ENCODE measurements around the gene FBLN2.
A peak's percentile ranks its signal among the peaks of the same experiment; 100 is the strongest.

FBLN2 gene

DNA sequence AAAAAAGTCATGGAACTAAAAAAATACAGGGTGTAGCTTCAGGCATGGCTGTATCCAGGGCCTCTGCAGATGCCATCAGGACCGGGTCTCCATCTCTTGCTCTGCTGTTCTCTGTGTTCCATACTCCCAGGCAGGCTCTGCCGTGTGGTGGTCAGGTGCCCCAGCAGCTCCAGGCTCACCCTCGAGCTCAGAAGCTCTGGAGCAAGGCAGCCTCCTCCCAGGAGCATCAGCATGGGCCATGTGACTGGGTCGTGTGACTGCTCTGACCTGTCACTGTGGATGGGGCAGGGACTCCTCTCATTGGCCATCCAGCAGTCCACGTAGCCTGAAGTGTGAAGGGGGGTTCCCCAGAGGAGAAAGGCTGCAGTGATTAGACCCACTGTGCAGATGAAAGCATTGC is 8.5 kb downstream of the FBLN2 start:
- H2BK5ac ChIP-seq (ENCODE audit: low read depth, low read length, poor library complexity, severe bottlenecking), result no peak overlapping the region
- H3K4me3 ChIP-seq (ENCODE audit: insufficient read depth in 1 of 2, low read depth in 1 of 2, low read length in 2 of 2), result no peak overlapping the region
- no peak overlapping the region for H2AFZ ChIP-seq (ENCODE audit: low read depth, low read length)
- H3K14ac ChIP-seq (ENCODE audit: low read length in 2 of 2), result no peak overlapping the region
- H3K9me3 ChIP-seq (ENCODE audit: control insufficient read depth, low read length), result no peaks in the 10 kb centered on the region
- no peak for DNase-seq
- H3K4me1 ChIP-seq (ENCODE audit: control insufficient read depth, insufficient read depth, low read depth, low read length), result peaks cover 2% of the 10 kb centered on the region
- no peak overlapping the region for H4K91ac ChIP-seq (ENCODE audit: low read length)
- H2BK15ac ChIP-seq (ENCODE audit: low read depth, poor library complexity, severe bottlenecking), result no peak overlapping the region
- H3K36me3 ChIP-seq (ENCODE audit: control insufficient read depth in 1 of 2, insufficient read depth in 2 of 2, low read depth in 1 of 2, low read length in 2 of 2), result peaks cover 0 to 16% of the 10 kb centered on the region in 2 experiments
- H3K79me1 ChIP-seq (replicated peaks; ENCODE audit: low read length, poor library complexity, severe bottlenecking), result no peaks in the 10 kb centered on the region
- no peak overlapping the region for H3K27ac ChIP-seq (ENCODE audit: low read length, poor library complexity, severe bottlenecking)
- WGBS, result 72% methylated on average over 5 of the region's 5 CpGs
- peak overlapping the region; percentile 39 for H3K9ac ChIP-seq (ENCODE audit: low read length)
- H4K8ac ChIP-seq (ENCODE audit: low read length), result no peak overlapping the region
- H3K23ac ChIP-seq (ENCODE audit: low read length in 2 of 2), result no peak overlapping the region
- no peak overlapping the region for H2BK120ac ChIP-seq (ENCODE audit: low read depth, low read length)
- no peak overlapping the region for H2AK5ac ChIP-seq (ENCODE audit: low read length, severe bottlenecking)
- H3K4me2 ChIP-seq (ENCODE audit: low read length, poor library complexity, severe bottlenecking), result no peak overlapping the region
- no peak overlapping the region for H3K18ac ChIP-seq (ENCODE audit: low read depth in 1 of 2, low read length in 2 of 2)
- H3K4ac ChIP-seq (ENCODE audit: low read depth in 1 of 2, low read length in 2 of 2), result no peak overlapping the region
- peaks cover 0 to 40% of the 10 kb centered on the region in 2 experiments for H3K27me3 ChIP-seq (ENCODE audit: control insufficient read depth in 1 of 2, insufficient read depth in 1 of 2, low read length in 2 of 2)
- H2BK12ac ChIP-seq (ENCODE audit: low read length in 2 of 2), result no peak overlapping the region

DNA sequence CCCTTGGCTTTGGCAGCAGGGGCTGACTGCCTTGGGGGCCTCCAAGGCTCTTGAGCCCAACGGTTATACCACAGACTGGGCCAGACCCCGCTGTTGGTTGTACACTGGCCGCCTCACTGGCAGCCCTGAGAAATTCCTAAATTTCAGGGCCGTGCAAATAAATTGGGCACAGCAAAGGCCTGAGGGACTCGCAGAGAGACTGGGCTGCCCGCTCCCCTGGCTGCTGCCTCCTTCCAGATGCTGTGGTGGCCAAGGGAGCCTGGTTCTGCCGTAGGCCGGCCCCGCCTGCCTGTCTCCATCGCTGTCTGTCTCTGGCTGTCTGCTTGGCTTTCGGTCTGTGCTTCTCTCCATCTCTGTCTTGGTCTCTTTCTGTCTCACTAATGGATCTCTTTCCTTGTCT is 9.0 kb downstream of the FBLN2 start:
- H2BK5ac ChIP-seq (ENCODE audit: low read depth, low read length, poor library complexity, severe bottlenecking), result no peak overlapping the region

DNA sequence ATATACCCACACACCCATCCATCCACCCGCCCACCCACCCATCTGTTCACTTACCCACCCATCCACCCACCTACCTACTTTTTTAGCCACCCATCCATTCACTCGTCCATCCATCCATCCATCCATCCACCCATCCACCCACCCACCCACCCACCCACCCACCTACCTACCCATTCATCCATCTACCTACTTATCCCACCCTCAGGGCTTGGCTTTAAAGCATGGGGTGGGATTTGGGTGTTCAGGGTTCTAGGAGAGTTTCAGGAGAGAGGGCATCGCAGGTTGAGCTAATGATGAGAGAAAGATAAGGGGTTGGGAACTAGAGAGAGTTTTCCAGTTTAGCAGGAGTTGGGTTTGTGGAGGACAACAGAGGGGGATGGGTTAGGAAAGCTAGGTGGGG is 9.7 kb downstream of the FBLN2 start:
- Histone ChIP-seq H3K18ac (ENCODE audit: low read depth in 1 of 2, low read length in 2 of 2) (no peak overlapping the region), H3K14ac (ENCODE audit: low read length in 2 of 2) (no peak overlapping the region), H2AFZ (ENCODE audit: low read depth, low read length) (no peak overlapping the region), H4K8ac (ENCODE audit: low read length) (no peak overlapping the region), H3K4ac (ENCODE audit: low read depth in 1 of 2, low read length in 2 of 2) (no peak overlapping the region), H3K4me2 (ENCODE audit: low read length, poor library complexity, severe bottlenecking) (no peak overlapping the region), H3K4me3 (ENCODE audit: insufficient read depth in 1 of 2, low read depth in 1 of 2, low read length in 2 of 2) (no peak overlapping the region), H2BK15ac (ENCODE audit: low read depth, poor library complexity, severe bottlenecking) (no peak overlapping the region), H3K27ac (ENCODE audit: low read length, poor library complexity, severe bottlenecking) (no peak overlapping the region), H3K9me3 (ENCODE audit: control insufficient read depth, low read length) (no peaks in the 10 kb centered on the region), H3K79me1 (replicated peaks; ENCODE audit: low read length, poor library complexity, severe bottlenecking) (no peaks in the 10 kb centered on the region), H2BK120ac (ENCODE audit: low read depth, low read length) (no peak overlapping the region), H3K36me3 (ENCODE audit: control insufficient read depth in 1 of 2, insufficient read depth in 2 of 2, low read depth in 1 of 2, low read length in 2 of 2) (peaks cover 0 to 23% of the 10 kb centered on the region in 2 experiments), H4K91ac (ENCODE audit: low read length) (no peak overlapping the region), H2BK5ac (ENCODE audit: low read depth, low read length, poor library complexity, severe bottlenecking) (no peak overlapping the region), H2AK5ac (ENCODE audit: low read length, severe bottlenecking) (no peak overlapping the region), H3K4me1 (ENCODE audit: control insufficient read depth, insufficient read depth, low read depth, low read length) (peaks cover 2% of the 10 kb centered on the region), H3K27me3 (ENCODE audit: control insufficient read depth in 1 of 2, insufficient read depth in 1 of 2, low read length in 2 of 2) (peaks cover 0 to 28% of the 10 kb centered on the region in 2 experiments), H3K23ac (ENCODE audit: low read length in 2 of 2) (no peak overlapping the region), H3K9ac (ENCODE audit: low read length) (no peak overlapping the region), H2BK12ac (ENCODE audit: low read length in 2 of 2) (no peak overlapping the region)
- WGBS, result 73% methylated on average over 1 of the region's 3 CpGs
- no peak for DNase-seq

More for the DNA sequence above, 9.0 kb downstream of the FBLN2 start:
- no peak overlapping the region for H3K23ac ChIP-seq (ENCODE audit: low read length in 2 of 2)
- H2AK5ac ChIP-seq (ENCODE audit: low read length, severe bottlenecking), result no peak overlapping the region
- 92% methylated on average over 11 of the region's 11 CpGs for WGBS
- H3K27me3 ChIP-seq (ENCODE audit: control insufficient read depth in 1 of 2, insufficient read depth in 1 of 2, low read length in 2 of 2), result peaks cover 0 to 35% of the 10 kb centered on the region in 2 experiments
- no peak overlapping the region for H2AFZ ChIP-seq (ENCODE audit: low read depth, low read length)
- H4K8ac ChIP-seq (ENCODE audit: low read length), result no peak overlapping the region
- no peak overlapping the region for H2BK120ac ChIP-seq (ENCODE audit: low read depth, low read length)
- peaks cover 2% of the 10 kb centered on the region for H3K4me1 ChIP-seq (ENCODE audit: control insufficient read depth, insufficient read depth, low read depth, low read length)
- no peak overlapping the region for H3K4ac ChIP-seq (ENCODE audit: low read depth in 1 of 2, low read length in 2 of 2)
- no peak overlapping the region for H4K91ac ChIP-seq (ENCODE audit: low read length)
- peaks cover 0 to 21% of the 10 kb centered on the region in 2 experiments for H3K36me3 ChIP-seq (ENCODE audit: control insufficient read depth in 1 of 2, insufficient read depth in 2 of 2, low read depth in 1 of 2, low read length in 2 of 2)
- H3K14ac ChIP-seq (ENCODE audit: low read length in 2 of 2), result no peak overlapping the region
- no peak overlapping the region for H3K27ac ChIP-seq (ENCODE audit: low read length, poor library complexity, severe bottlenecking)
- no peak overlapping the region for H3K4me3 ChIP-seq (ENCODE audit: insufficient read depth in 1 of 2, low read depth in 1 of 2, low read length in 2 of 2)
- DNase-seq, result no peak
- H3K4me2 ChIP-seq (ENCODE audit: low read length, poor library complexity, severe bottlenecking), result no peak overlapping the region
- H2BK15ac ChIP-seq (ENCODE audit: low read depth, poor library complexity, severe bottlenecking), result no peak overlapping the region
- H3K9ac ChIP-seq (ENCODE audit: low read length), result peak overlapping the region; percentile 39
- H3K18ac ChIP-seq (ENCODE audit: low read depth in 1 of 2, low read length in 2 of 2), result no peak overlapping the region
- no peak overlapping the region for H2BK12ac ChIP-seq (ENCODE audit: low read length in 2 of 2)
- H3K9me3 ChIP-seq (ENCODE audit: control insufficient read depth, low read length), result no peaks in the 10 kb centered on the region
- H3K79me1 ChIP-seq (replicated peaks; ENCODE audit: low read length, poor library complexity, severe bottlenecking), result no peaks in the 10 kb centered on the region

DNA sequence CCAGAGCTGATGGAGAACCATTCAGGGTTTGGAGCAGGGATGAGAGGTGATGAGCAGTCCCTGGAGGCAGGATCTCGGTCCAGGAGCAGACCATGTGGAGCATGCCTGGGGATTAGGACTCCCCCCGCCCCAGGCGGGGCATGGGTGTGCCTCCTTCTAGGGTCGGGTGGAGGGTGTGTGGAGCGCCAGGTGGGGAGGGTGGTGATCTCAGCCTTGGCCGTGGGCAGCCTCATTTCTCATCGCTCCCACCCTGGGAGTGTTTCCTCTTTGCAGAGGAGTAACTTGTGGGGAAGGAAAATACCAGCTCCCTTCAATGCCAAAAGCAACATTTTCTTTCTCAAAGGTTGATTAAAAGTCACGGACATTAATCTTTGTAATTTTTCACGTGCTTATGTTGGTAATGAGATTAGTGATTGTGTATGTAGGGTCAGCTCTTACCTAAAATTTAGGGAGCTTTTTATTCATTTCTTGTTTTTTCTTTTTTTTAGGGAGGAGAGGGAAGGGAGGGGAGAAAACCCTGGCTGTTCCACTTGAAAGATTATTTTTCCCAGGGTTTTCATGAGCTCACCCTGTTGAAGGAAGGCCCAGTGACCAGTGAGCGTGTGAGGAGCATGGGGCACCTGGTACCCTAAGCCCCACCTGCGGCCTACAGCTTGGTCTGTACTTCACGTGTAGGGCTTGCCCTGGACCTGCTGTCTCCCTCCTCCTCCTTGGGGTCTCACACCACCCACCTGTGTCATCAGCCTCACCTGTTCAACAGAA is 11.0 kb downstream of the FBLN2 start:
- H3K27ac ChIP-seq (ENCODE audit: low read length, poor library complexity, severe bottlenecking), result no peak overlapping the region
- H3K4ac ChIP-seq (ENCODE audit: low read depth in 1 of 2, low read length in 2 of 2), result no peak overlapping the region
- H2BK120ac ChIP-seq (ENCODE audit: low read depth, low read length), result no peak overlapping the region
- H3K23ac ChIP-seq (ENCODE audit: low read length in 2 of 2), result no peak overlapping the region
- H3K79me1 ChIP-seq (replicated peaks; ENCODE audit: low read length, poor library complexity, severe bottlenecking), result no peaks in the 10 kb centered on the region
- no peak for DNase-seq
- no peak overlapping the region for H3K18ac ChIP-seq (ENCODE audit: low read depth in 1 of 2, low read length in 2 of 2)
- no peak overlapping the region for H4K8ac ChIP-seq (ENCODE audit: low read length)
- peaks cover 0 to 24% of the 10 kb centered on the region in 2 experiments for H3K27me3 ChIP-seq (ENCODE audit: control insufficient read depth in 1 of 2, insufficient read depth in 1 of 2, low read length in 2 of 2)
- no peak overlapping the region for H4K91ac ChIP-seq (ENCODE audit: low read length)
- no peak overlapping the region for H2AFZ ChIP-seq (ENCODE audit: low read depth, low read length)
- peaks cover 2% of the 10 kb centered on the region for H3K4me1 ChIP-seq (ENCODE audit: control insufficient read depth, insufficient read depth, low read depth, low read length)
- no peak overlapping the region for H3K14ac ChIP-seq (ENCODE audit: low read length in 2 of 2)
- no peak overlapping the region for H2AK5ac ChIP-seq (ENCODE audit: low read length, severe bottlenecking)
- WGBS, result 88% methylated on average over 10 of the region's 12 CpGs
- H3K4me2 ChIP-seq (ENCODE audit: low read length, poor library complexity, severe bottlenecking), result no peak overlapping the region
- H2BK12ac ChIP-seq (ENCODE audit: low read length in 2 of 2), result no peak overlapping the region
- H3K9ac ChIP-seq (ENCODE audit: low read length), result peak overlapping the region; percentile 48
- H3K36me3 ChIP-seq (ENCODE audit: control insufficient read depth in 1 of 2, insufficient read depth in 2 of 2, low read depth in 1 of 2, low read length in 2 of 2), result peaks cover 0 to 23% of the 10 kb centered on the region in 2 experiments
- no peaks in the 10 kb centered on the region for H3K9me3 ChIP-seq (ENCODE audit: control insufficient read depth, low read length)
- no peak overlapping the region for H2BK5ac ChIP-seq (ENCODE audit: low read depth, low read length, poor library complexity, severe bottlenecking)
- H2BK15ac ChIP-seq (ENCODE audit: low read depth, poor library complexity, severe bottlenecking), result no peak overlapping the region
- peak overlapping the region in 1 of 2 experiments; percentile 30 for H3K4me3 ChIP-seq (ENCODE audit: insufficient read depth in 1 of 2, low read depth in 1 of 2, low read length in 2 of 2)

All from mesenchymal stem cell (in vitro differentiated cells and primary cell).